Endothelial cell of hepatic sinusoid (primary cell): ENCODE results near the gene IDI1.
"Not testable (repeated sequence)": the region's sequence is repeated elsewhere in the genome, so short reads cannot be mapped to it uniquely, and the experiment has no call there.

Experiments
- in situ Hi-C: cut with HindIII; loops from 2 replicates; pipeline ENCODE4 v1.10.0; 2017; ENCODE audit warnings: low sequenced_read_pairs

The IDI1 gene

DNA sequence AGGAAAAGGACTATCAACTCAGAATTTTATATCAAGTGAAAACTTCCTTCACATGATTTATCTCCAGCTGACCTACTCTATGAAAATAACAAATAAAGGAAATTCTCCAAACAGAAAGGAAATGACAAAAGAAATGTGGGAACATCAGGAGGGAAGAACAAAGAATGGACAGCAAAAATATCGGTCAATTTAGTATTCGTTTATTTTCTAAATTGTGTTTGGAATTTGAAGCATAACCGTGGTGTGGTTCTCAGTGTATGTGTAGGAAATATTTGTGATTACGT, 16.0 kb upstream of the IDI1 start:
- in situ Hi-C loops = no loop called here

DNA sequence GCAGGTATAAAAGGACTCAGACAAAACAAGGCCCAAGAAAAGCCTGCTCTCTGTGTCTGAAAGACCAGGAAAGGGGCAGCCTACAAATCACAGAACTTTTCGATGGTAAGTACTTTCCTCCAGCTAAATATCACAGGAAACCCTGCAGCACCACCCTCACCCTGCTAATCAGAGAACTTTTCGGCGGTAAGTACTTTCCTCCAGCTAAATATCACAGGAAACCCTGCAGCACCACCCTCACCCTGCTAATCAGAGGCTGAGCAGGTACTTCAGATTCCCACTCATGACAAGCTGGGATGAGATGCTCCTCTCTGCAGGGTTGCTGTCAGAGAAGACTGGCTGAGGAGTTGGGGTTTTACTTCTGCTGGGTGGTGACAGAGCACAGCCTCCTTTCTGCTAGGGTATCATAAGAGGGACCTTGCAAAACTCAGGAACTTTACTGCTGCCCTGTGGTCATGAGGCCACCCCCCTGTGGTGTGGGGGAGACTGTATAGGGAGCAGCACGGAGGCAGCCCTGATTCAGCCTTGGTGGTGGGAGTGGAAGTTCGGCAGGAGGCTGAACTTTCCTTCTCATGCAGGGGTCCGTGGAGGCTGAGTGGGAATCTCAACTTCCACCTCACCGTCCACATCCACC, 14.4 kb upstream of the IDI1 start:
- in situ Hi-C loops = no loop called here

DNA sequence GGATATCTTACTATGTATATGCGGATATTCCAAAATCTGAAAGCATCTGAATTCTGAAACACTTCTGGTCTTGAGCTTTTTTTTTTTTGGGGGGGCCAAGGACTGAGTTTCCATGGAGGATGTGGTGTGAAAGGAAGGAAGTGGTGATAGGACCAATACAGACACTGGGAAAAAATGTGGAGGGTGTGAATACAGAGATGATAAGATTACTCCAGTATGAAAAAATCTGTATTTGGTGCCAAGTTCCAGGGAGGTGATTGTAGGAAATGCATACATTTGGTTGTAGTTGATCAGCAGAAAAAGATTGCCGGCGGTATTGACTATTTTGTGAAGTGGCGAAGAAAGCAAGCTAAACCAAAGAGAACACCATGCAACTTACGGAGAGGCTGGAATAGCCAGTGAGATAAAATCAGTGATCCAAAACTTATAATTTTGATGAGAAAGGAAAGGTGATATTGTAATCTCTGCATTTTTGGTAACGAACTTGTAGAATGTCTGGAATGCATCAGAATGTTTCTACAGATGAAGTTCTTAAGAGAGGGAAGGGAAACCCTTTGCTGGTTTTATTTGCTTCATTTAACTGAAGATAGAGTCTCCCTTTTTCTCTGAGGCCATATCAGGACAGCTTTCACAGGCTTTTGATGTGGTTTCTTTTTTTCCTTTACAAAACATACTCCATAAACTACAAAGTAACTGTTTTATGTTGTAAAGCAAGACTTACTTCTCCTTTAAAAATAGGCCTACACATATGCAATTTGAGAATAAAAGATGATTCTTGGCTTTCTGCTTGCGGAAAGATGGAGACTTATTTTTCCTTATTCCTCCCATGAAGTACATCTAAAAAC, 13.2 kb upstream of the IDI1 start:
- in situ Hi-C loops = no loop called here

DNA sequence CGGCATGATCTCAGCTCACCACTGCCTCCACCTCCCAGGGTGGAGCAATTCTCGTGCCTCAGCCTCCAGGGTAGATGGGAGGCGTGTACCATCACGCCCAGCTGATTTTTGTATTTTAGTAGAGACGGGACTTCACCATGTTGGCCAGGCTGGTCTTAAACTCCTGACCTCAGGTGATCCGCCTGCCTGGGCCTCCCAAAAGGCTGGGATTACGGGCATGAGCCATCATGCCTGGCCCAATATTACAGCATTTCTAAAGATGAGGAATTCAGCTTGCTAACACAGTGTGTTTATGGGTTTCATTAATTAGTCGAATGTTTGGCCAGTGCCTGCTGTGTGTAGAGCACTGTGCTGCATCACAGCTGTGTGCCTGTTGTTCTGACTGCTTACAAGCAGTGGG, 11.0 kb upstream of the IDI1 start:
- in situ Hi-C loops = no loop called here

DNA sequence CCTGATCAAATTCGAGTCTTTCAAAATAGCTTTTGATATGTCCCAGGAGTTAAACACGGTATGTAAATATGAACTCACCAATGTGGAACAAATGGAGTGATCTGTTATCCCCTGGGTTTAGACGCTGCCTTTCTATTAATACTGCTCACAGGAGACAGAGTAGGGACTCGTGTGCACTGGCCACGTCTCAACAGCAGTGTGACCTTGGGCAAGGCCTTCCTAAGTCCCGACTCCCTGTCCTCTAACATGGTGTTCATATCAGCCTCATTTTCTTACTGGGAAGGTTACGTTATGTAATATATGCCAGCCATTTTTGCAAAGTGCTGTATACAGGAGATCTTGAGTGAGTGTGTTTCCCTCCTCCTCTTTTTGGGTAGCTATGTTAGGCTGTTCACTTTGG, 9.1 kb upstream of the IDI1 start:
- in situ Hi-C loops = no loop called here

DNA sequence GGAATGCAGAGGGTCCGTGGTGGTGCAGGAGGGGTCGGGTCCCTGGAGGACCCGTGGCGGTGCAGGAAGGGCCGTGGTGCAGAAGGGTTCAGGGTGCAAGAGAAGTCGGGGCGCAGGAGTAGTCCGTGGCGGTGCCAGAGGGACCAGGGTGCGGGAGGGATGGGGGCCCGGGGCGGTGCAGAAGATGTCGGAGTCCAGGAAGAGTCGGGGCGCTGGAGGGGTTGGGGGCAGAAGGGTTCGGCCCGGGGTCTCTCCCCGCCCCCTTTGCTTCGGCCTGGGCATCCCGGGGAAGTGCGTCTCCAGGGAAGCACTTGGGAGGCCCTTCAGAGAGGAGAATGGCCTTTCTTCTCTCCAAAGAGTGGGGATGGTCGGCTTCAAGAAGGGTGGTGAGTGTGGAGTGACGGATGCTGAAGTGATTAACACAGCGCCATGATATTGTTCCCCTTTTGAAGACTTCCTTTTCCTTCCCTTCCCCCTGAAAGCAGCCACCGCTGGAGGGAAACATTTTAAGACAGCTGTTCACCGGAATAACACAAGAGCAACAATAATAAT, 8.3 kb upstream of the IDI1 start:
- in situ Hi-C loops = no loop called here

DNA sequence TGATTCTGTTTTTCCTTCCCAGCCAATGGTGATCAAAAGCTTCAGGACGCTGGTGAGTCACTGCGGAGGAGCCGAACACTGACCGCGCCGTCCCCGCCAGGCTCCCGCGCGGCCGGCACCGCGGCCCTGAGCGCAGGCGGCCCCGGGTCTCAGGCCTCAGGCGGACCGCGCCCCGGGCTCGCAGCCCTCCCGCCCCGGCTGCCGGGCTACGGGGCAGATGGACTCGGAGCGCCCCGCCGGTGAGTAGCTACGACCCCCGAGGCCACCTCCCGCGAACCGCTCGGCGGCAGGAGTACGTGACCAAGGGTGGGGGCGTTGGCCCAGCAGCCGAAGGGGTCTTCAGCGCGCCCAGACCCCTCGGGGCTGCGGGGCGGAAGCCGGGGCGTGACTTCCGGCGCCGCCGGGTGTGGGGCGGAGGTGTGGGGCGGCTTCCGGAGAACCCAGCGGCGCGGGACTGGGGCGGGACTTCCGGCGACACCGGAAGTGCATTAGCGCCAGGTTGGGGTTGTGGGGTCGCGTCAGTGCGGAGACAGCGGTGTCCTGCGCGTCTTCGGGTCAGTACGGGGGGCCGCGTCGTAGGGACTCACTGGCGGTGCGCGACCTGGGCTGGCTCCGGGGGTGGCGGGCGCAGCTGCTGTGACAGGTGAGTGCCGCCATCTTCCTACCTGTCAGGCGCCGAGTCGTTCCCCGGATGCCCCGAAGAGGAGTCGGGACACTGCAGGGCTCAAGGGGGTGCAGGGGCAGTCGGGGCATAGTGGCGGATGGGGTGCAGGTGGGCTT, 7.6 kb upstream of the IDI1 start, which contains the start of gene WDR37:
Gene WDR37, plus strand, starts transcription at position 60 of the 780 bp plus-strand sequence. CDS start 15,771 bp downstream, outside the sequence.
- in situ Hi-C loops = no loop called here

DNA sequence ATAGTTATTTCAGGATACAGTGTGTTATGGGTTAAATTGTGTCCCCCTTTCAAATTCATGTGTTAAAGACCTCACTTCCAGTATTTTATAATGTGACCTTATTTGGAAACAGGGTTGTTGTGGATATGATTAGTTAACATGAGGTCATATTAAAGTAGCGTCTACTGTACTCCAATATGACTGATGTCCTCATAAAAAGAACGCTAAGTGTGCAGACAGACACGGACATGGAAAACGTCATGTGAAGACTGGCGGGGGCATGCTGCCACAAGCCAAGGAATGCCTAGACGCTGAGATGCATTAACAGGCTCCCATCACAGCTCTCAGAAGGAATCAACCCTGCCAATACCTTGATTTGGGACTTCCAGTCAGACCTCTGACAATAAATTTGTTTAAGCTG, 5.8 kb upstream of the IDI1 start:
- in situ Hi-C loops = no loop called here

DNA sequence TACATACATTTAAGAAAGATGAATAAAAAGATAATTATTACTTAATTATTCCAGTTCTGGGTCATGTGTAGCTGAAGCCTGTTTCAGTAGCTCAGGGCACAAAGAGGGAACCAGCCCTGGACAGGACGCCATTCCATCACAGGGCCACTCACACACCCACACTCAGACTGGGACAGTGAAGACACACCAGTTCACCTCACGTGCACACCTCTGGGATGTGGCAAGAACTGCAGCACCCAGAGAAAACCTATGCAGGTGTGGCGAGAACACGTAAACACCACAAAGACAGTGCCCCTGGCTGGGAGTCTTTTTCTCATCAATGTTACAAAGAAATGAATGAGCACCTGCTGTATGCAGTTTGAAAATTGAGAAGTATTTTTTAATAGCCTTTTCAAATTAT, 1.6 kb upstream of the IDI1 start:
- in situ Hi-C loops = no loop called here

DNA sequence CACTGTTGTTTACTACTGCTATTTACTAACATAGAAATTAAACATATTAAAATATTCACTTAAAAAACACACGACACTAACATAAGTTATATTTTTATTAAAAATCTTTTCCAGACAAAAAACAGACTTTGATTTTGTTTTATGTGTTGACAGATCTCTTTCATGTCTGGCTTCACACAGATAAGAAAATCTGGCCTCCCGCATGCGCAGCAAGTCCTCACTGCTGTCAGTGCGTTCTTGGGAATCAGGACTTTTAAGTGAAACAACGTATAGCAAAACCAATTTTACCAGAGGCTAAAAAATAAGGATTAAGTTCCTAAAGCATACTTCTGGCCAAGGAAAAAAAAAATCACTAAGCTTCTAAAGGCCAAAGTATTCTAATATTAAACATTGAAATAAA, 1.2 kb upstream of the IDI1 start:
- in situ Hi-C loops = no loop called here

DNA sequence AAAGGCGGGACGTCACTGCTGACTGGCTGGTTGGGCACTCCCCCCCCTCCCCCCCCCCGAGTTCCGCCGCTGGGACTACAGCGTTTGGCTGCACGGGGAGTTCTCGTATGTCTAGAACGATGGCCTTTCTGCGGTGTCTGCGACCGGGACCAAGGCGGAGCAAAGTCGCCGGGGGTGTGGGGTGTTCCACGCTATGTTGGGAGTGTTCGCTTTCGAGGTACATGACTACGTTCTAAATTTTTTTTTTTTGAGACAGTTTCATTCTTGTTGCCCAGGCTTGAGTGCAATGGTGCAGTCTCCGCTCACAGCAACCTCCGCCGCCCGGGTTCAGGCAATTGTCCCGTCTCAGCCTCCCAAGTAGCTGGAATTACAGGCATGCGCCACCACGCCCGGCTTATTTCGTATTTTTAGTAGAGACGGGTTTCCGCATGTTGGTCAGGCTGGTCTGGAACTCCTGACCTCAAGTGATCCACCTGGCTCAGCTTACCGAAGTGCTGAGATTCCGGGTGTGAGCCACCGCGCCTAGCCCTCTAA, 573 bp upstream of the IDI1 start:
- in situ Hi-C loops = loop anchor here (5.0 kb wide), 1 partner anchor 62 kb away; the partner anchor contains the start of gene GTPBP4

DNA sequence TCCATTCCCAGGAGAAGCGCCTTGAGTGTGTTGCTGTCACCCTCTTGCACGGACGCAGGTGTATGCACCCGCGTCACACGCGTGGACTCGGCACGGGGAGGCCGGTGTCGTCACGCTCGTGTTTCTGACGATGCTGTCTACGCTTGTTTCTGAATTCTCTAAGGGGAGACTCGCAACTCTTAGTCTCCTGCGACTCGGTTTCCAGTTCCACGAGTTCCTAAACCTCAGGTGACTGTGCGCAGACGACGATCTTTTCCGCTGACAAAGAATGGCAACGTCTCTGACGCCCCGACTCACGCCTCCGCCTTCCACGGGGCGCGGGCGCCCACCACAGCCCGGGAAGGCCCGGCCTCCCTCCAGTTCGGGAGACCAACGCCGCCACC, 579 bp downstream of the IDI1 start:
- in situ Hi-C loops = loop anchor here (5.0 kb wide), 1 partner anchor 61 kb away; the partner anchor contains the start of gene GTPBP4

DNA sequence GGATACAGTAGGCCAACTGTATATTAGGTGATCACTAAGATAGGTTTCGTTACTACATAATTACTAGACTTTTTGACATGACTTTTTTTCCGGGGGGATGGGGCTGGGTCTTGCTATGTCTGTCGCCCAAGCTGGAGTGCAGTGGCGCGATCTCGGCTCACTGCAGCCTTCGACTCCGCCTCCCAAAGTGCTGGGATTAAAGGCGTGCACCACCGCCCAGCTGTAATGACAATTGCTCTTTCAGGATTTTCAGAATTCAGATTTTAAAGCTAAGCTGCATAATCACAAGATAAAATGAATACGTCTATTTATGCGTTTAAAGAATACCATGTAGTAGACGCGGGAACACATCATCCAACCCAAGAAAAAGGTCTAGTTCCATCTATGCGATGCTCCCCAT, 982 bp downstream of the IDI1 start:
- in situ Hi-C loops = loop anchor here (5.0 kb wide), 1 partner anchor 61 kb away; the partner anchor contains the start of gene GTPBP4

DNA sequence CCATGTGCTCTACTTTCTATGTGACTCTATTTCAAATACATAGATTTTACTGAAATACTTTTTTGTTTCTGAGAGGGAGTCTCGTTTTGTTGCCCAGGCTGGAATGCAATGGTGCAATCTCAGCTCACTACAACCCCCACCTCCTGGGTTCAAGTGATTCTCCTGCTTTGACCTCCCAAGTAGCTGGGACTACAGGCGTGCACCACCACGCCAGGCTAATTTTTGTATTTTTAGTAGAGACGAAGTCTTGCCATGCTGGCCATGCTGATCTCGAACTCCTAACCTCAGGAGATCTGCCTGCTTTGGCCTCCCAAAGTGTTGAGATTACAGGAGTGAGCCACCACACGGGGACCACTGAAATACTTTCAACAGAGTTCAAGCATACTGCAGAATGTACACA, 3.5 kb downstream of the IDI1 start:
- in situ Hi-C loops = loop anchor here (5.0 kb wide), 1 partner anchor 58 kb away; the partner anchor contains the start of gene GTPBP4

DNA sequence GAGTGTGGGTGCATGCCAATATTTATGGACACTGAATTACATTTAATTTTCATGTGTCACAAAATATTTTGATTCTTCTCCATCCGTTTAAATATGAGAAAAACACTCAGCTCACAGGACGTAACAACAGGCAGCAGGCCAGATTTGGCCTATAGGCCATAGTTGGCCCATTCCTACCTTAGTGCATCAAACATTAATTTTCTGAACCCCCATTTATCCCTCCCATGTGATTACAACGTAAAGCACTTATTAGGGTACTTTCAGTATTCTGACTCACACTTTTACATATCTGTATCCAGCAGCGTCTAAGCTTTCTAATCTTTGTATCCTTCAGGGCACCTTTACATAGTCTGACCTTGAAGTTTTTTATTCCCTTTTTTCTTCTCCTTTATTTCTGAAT, 4.0 kb downstream of the IDI1 start:
- in situ Hi-C loops = loop anchor here (5.0 kb wide), 1 partner anchor 58 kb away; the partner anchor contains the start of gene GTPBP4

DNA sequence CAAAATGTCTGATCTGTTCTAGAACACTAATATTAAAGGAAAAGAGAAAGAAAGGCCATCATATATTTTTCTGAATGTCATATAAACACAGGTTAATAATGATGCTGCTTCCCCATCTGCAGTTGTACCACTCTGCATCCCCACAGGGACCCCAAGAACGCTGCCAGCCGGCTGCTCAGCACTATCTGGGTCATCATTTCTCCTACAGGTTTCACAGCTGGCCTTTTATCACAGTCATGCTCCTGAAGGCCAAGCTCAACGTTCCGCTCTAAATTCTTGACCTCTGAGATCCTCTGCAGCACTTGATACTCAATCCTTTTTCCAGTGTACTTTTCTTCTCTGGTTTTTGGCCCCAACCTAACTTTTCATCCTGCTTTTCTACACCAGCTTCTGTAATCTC, 4.8 kb downstream of the IDI1 start:
- in situ Hi-C loops = no loop called here

DNA sequence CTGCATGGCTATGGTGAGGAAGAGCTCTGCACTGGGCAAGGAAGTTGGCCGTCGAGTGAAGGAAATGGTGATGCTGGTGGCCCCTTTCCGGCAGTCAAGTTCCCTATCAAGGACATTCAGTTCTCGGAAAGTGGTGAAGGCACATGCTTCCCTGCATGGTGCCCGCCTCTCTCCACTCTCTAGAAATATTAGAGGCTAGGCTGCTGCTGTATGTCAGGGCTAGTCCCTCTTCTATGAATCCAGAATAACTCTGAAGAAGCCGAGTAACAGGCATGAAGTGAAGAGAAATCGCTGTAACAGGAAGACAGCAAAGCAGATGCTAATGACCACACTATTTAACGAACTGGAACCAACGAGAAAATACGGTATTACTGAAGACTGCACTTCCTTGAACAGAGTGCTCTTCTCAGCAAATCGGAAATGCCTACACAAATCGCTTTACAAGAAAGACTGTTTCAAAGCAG, 5.4 kb downstream of the IDI1 start:
- in situ Hi-C loops = no loop called here

DNA sequence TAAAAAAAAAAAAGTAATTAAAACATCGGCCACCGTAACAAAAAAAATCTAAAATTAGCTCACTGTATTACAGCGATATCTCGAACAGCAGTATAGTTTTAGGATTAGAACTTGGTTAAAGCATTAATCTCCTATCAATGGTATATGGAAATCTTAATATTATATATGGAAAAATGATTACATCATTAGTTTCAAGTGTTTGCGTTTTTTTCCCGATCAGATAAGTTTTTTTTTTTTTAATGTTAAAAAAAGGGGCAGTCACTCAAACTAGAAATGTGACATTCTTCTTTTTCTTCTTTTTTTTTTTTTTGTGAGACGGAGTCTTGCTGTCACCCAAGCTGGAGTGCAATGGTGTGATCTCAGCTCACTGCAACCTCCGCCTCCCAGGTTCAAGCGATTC, 7.4 kb downstream of the IDI1 start:
- in situ Hi-C loops = no loop called here

DNA sequence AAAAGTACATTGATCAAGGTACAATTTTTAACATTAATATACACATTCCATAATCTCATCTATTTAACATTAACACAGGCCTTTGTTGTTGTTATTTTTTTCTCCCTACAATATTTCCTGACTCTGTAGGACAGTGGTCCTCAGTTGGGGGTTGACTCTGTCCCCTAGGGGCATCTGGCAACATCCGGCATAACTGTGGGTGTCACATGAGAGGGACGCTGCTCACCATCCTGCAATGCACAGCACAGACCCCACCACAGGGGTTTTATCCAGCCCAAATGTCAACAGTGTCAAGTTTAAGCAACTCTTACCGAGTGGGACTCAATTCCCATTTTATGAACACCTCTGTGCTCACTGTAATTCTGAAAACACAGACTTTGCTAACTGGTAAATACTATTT, 8.8 kb downstream of the IDI1 start:
- in situ Hi-C loops = no loop called here

DNA sequence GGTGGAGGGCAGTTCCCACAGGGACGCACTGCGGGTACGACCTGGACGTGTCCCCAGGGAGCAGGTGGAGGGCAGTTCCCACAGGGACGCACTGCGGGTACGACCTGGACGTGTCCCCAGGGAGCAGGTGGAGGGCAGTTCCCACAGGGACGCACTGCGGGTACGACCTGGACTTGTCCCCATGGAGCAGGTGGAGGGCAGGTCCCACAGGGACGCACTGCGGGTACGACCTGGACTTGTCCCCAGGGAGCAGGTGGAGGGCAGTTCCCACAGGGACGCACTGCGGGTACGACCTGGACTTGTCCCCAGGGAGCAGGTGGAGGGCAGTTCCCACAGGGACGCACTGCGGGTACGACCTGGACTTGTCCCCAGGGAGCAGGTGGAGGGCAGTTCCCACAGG, 10.2 kb downstream of the IDI1 start:
- in situ Hi-C loops = not testable (repeated sequence)

DNA sequence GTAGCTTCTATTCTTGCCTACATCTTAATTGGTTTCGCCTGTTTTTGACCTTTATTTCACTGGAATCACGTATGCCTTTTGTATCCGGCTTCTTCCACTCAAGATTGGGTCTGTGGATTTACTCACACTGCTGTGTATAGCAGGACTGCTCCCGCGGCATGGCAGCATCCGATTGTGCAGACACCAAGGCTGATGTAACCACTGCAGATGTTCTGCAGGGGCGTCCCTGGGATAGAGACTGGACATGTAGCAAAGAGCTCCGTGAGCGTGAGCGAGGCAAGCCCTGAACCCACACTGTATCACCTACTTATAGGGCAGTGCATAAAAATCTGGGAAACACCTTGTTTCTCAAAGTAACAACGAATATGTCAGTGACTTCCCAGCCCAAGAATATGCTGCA, 11.8 kb downstream of the IDI1 start:
- in situ Hi-C loops = no loop called here
